Body of pancreas (tissue), 4 donors: ENCODE results near the gene UGT1A5. TPM values are rescaled to one million over a fixed set of nuclear protein-coding genes. Genes with fewer than 3 reads are reported as not detected.
A peak's percentile ranks its signal among the peaks of the same experiment; 100 is the strongest.
"Not testable (repeated sequence)": the region's sequence is repeated elsewhere in the genome, so short reads cannot be mapped to it uniquely, and the experiment has no call there.

ENCODE experiments used
- ATAC-seq: fragments of 150-250 bp; one replicate; pipeline ENCODE4 v1.9.1; 2016
- DNase-seq, 4 donors: peaks; one replicate each; pipeline ENCODE4 v3.0.0-alpha.2; 2019
- H3K27ac ChIP-seq, 4 donors: fragments of 200-600 bp; sonication (generic); 1 replicate in 3 of 4; 2 replicates in 1 of 4; pipeline versions ENCODE4 v1.5.1 to v1.6.1; 2016 to 2019; ENCODE audit warnings: mild to moderate bottlenecking in 1 of 4, mixed read lengths in 1 of 4, moderate library complexity in 1 of 4
- H3K27me3 ChIP-seq, 2 donors: fragments of 200-600 bp; sonication (generic); one replicate each; pipeline ENCODE4 v1.6.0; 2016; ENCODE audit warnings: mild to moderate bottlenecking in 1 of 2
- H3K36me3 ChIP-seq, 2 donors: fragments of 200-600 bp; sonication (generic); replicated peaks in 1 of 2; 2 replicates each; pipeline ENCODE4 v1.5.1; 2016; ENCODE audit warnings: low read depth in 2 of 2; ENCODE audit not compliant: insufficient read depth in 1 of 2
- H3K4me1 ChIP-seq: fragments of 200-600 bp; sonication (generic); one replicate; pipeline ENCODE4 v1.6.0; 2016
- H3K4me3 ChIP-seq, 2 donors: fragments of 200-600 bp; sonication (generic); 1 replicate in 1 of 2; 2 replicates in 1 of 2; pipeline ENCODE4 v1.5.1; 2016 to 2019
- H3K9me3 ChIP-seq, 3 donors: fragments of 200-600 bp; sonication (generic); 1 replicate in 2 of 3; 2 replicates in 1 of 3; pipeline ENCODE4 v1.5.1; 2016
- CTCF ChIP-seq, 7 experiments: fragments of 450-650 bp in 4 of 7; fragments of 200-600 bp in 3 of 7; sonication (generic) in 3 of 7; IDR thresholded peaks; one replicate each; pipeline ENCODE4 v1.5.1; 2016 to 2019; ENCODE audit warnings: antibody characterized with exemption in 7 of 7
- POLR2A ChIP-seq, 3 donors: fragments of 450-650 bp; IDR thresholded peaks; one replicate each; pipeline ENCODE4 v1.6.1; 2016; ENCODE audit warnings: antibody characterized with exemption in 3 of 3, mild to moderate bottlenecking in 2 of 3
- WGBS, 2 donors: methylation state at CpG; one replicate each; pipeline ENCODE4 v1.1.5; 2017; 5-methylcytosine and 5-hydroxymethylcytosine counted together
- intact Hi-C: fragments of 100-400 bp; cut with DNase I; formaldehyde crosslinking; loops from one replicate; pipeline ENCODE4 v1.15.1; 2023
- total RNA-seq, 2 donors: library from RNA; depleted of rRNA; stranded (reverse); fragments of >200 nt; gene quantifications; one replicate each; pipeline ENCODE4 v1.1.0, GENCODE V29; 2016

UGT1A5 gene
- total RNA-seq, 2 donors from 2014 or later: not detected

GRCh38 chr2:233740870-233741269, 28.2 kb downstream of the UGT1A5 start:
- ATAC-seq (no peak), DNase-seq (no peak)
- H3K4me1 ChIP-seq: no peaks in the 10 kb centered on the region
- intact Hi-C loops: no loop called here
- no peak overlapping the region for H3K4me3 ChIP-seq
- H3K36me3 ChIP-seq: no peaks in the 10 kb centered on the region
- no peak for TF ChIP-seq POLR2A (IDR thresholded peaks at IDR 0.05)
- TF ChIP-seq CTCF (IDR thresholded peaks at IDR 0.05): no peak
- no peaks in the 10 kb centered on the region for H3K9me3 ChIP-seq
- WGBS, 2 donors: 60 to 66% methylated on average over 2 of the region's 2 CpGs
- no peak overlapping the region for H3K27ac ChIP-seq
- H3K27me3 ChIP-seq: no peaks in the 10 kb centered on the region

GRCh38 chr2:233743464-233744259, 31.0 kb downstream of the UGT1A5 start:
- 85 to 91% methylated on average over 33 to 43 of the region's 46 CpGs for WGBS, 2 donors
- no peak for TF ChIP-seq POLR2A (IDR thresholded peaks at IDR 0.05)
- no peak for TF ChIP-seq CTCF (IDR thresholded peaks at IDR 0.05)
- H3K4me1 ChIP-seq: no peaks in the 10 kb centered on the region
- DNase-seq (no peak), ATAC-seq (no peak)
- H3K27ac ChIP-seq: no peak overlapping the region
- no peaks in the 10 kb centered on the region for H3K9me3 ChIP-seq
- no peak overlapping the region for H3K4me3 ChIP-seq
- intact Hi-C loops: no loop called here
- no peaks in the 10 kb centered on the region for H3K27me3 ChIP-seq
- H3K36me3 ChIP-seq: no peaks in the 10 kb centered on the region

GRCh38 chr2:233745073-233745755, 32.5 kb downstream of the UGT1A5 start:
- no peaks in the 10 kb centered on the region for H3K9me3 ChIP-seq
- no peak overlapping the region for H3K4me3 ChIP-seq
- no peak for DNase-seq
- H3K27me3 ChIP-seq: no peaks in the 10 kb centered on the region
- WGBS, 2 donors: 58 to 59% methylated on average over 5 of the region's 5 CpGs
- ATAC-seq: no peak
- H3K4me1 ChIP-seq: no peaks in the 10 kb centered on the region
- intact Hi-C loops: no loop called here
- H3K36me3 ChIP-seq: no peaks in the 10 kb centered on the region
- no peak for TF ChIP-seq CTCF (IDR thresholded peaks at IDR 0.05)
- no peak overlapping the region for H3K27ac ChIP-seq

GRCh38 chr2:233745838-233746237, 33.1 kb downstream of the UGT1A5 start:
- ATAC-seq, intact Hi-C loops, H3K27me3 ChIP-seq, DNase-seq, H3K4me1 ChIP-seq, H3K9me3 ChIP-seq, H3K4me3 ChIP-seq, H3K36me3 ChIP-seq: not testable (repeated sequence)
- H3K27ac ChIP-seq: peak overlapping the region in 2 of 4 donors; percentile 15 to 16
- 60 to 70% methylated on average over 2 of the region's 2 CpGs for WGBS, 2 donors

- no peak overlapping the region for H3K4me3 ChIP-seq
- intact Hi-C loops: no loop called here
- ATAC-seq (peak; percentile 84), DNase-seq (no peak)
- no peaks in the 10 kb centered on the region for H3K4me1 ChIP-seq
- no peaks in the 10 kb centered on the region for H3K27me3 ChIP-seq
- TF ChIP-seq POLR2A (IDR thresholded peaks at IDR 0.05) (no peak), CTCF (IDR thresholded peaks at IDR 0.05) (no peak)
- 45 to 54% methylated on average over 10 of the region's 10 CpGs for WGBS, 2 donors
- no peaks in the 10 kb centered on the region for H3K36me3 ChIP-seq
- H3K9me3 ChIP-seq: peaks cover 0 to 10% (median 0%) of the 10 kb centered on the region in 3 donors
- peak overlapping the region in 2 of 4 donors; percentile 15 to 16 for H3K27ac ChIP-seq
Observed at GRCh38 chr2:233746475-233747282, 34.0 kb downstream of the UGT1A5 start.
